ENCODE data around the gene KCNC3. TPM values are rescaled to one million over a fixed set of nuclear protein-coding genes. Genes with fewer than 3 reads are reported as not detected.

KCNC3 gene
- total and polyA plus RNA-seq, 2 of the 13 experiments (the other 11 are each of a cell fraction or from before 2014, with no cell fraction given) = 0.29 to 1.7 TPM

DNA sequence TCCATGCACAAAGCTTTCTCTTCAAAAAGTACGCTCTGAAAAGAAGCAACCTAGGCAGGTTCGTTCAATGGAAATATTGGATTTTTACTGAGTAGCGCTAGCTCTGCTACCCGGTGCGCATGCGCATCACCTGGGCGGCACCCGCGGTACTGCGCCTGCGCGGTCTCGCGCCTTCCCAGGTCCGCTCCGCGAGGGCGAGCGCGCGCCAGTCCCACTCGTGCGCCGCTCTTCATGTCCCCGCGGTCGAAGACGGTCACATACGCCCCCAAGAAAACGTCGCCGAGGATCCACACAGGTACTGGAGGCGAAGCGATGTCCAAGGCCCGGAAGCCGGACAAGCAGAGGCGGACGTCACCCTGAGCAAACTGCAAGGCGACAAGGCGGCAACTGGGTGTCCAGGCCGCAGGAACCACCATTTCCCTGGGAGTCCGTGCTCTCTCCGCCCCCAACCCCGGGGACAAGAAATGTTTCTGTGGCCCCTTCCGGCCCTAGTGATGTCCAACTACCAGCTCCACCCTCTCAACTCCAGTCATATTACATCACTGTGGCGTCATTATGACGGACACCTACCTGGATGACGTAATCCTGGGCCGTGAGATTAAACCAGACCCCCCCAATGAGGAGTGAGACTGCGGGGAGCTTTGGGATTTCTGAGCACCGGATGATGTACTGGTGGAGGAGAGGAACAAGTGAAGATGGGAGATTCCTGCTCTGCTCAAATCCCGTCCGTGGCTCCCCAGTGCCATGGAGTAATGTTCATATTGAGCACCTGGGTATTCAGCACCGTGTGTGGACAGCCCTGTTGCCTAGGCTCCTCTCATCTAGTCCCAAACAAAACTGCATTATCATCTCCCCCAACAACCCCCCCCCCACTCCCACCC, 4.8 kb upstream of the KCNC3 start (continued):
- TF ChIP-seq, protein P1, sequence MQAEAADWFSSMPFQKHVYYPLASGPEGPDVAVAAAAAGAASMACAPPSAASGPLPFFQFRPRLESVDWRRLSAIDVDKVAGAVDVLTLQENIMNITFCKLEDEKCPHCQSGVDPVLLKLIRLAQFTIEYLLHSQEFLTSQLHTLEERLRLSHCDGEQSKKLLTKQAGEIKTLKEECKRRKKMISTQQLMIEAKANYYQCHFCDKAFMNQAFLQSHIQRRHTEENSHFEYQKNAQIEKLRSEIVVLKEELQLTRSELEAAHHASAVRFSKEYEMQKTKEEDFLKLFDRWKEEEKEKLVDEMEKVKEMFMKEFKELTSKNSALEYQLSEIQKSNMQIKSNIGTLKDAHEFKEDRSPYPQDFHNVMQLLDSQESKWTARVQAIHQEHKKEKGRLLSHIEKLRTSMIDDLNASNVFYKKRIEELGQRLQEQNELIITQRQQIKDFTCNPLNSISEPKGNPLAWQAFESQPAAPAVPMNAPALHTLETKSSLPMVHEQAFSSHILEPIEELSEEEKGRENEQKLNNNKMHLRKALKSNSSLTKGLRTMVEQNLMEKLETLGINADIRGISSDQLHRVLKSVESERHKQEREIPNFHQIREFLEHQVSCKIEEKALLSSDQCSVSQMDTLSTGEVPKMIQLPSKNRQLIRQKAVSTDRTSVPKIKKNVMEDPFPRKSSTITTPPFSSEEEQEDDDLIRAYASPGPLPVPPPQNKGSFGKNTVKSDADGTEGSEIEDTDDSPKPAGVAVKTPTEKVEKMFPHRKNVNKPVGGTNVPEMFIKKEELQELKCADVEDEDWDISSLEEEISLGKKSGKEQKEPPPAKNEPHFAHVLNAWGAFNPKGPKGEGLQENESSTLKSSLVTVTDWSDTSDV (CRISPR knock-in tag; IDR thresholded peaks at IDR 0.05) = peak; percentile 73; the same call in 1 of the 2 replicates
- TF ChIP-seq ZNF350 (CRISPR knock-in tag; IDR thresholded peaks at IDR 0.05; ENCODE audit: borderline replicate concordance, low read depth) (no peak), ATF1 (CRISPR knock-in tag; IDR thresholded peaks at IDR 0.05) (peak; percentile 81), ZNF343 (CRISPR knock-in tag; IDR thresholded peaks at IDR 0.05) (peak; percentile 77; the same call in 1 of the 2 replicates), NCOA2 (CRISPR knock-in tag; IDR thresholded peaks at IDR 0.05) (peak; percentile 42), ZNF253 (CRISPR knock-in tag; IDR thresholded peaks at IDR 0.05; ENCODE audit: borderline replicate concordance) (peak; percentile 68; the same call in 1 of the 2 replicates), ZFP37 (CRISPR knock-in tag; IDR thresholded peaks at IDR 0.05; ENCODE audit: borderline replicate concordance) (peak; percentile 94), ZMAT3 (CRISPR knock-in tag; conservative IDR thresholded peaks at IDR 0.05) (peak; percentile 96), RFXANK (CRISPR knock-in tag; IDR thresholded peaks at IDR 0.05) (peak; percentile 62; the same call in 1 of the 2 replicates), KDM3A (CRISPR knock-in tag; IDR thresholded peaks at IDR 0.05; ENCODE audit: low read depth) (0 out of 2 replicates have a peak, but pooled peaks have one; percentile 39), ZNF616 (CRISPR knock-in tag; IDR thresholded peaks at IDR 0.05; ENCODE audit: low read depth) (peak; percentile 88)
- TF ChIP-seq, protein P2, sequence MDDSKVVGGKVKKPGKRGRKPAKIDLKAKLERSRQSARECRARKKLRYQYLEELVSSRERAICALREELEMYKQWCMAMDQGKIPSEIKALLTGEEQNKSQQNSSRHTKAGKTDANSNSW (CRISPR knock-in tag; IDR thresholded peaks at IDR 0.05; ENCODE audit: borderline replicate concordance) = 0 out of 2 replicates have a peak, but pooled peaks have one; percentile 90
- TF ChIP-seq, protein P3, sequence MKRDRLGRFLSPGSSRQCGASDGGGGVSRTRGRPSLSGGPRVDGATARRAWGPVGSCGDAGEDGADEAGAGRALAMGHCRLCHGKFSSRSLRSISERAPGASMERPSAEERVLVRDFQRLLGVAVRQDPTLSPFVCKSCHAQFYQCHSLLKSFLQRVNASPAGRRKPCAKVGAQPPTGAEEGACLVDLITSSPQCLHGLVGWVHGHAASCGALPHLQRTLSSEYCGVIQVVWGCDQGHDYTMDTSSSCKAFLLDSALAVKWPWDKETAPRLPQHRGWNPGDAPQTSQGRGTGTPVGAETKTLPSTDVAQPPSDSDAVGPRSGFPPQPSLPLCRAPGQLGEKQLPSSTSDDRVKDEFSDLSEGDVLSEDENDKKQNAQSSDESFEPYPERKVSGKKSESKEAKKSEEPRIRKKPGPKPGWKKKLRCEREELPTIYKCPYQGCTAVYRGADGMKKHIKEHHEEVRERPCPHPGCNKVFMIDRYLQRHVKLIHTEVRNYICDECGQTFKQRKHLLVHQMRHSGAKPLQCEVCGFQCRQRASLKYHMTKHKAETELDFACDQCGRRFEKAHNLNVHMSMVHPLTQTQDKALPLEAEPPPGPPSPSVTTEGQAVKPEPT (CRISPR knock-in tag; IDR thresholded peaks at IDR 0.05; ENCODE audit: low read depth) = 0 out of 2 replicates have a peak, but pooled peaks have one; percentile 57
- TF ChIP-seq, protein P4, sequence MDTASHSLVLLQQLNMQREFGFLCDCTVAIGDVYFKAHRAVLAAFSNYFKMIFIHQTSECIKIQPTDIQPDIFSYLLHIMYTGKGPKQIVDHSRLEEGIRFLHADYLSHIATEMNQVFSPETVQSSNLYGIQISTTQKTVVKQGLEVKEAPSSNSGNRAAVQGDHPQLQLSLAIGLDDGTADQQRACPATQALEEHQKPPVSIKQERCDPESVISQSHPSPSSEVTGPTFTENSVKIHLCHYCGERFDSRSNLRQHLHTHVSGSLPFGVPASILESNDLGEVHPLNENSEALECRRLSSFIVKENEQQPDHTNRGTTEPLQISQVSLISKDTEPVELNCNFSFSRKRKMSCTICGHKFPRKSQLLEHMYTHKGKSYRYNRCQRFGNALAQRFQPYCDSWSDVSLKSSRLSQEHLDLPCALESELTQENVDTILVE (CRISPR knock-in tag; IDR thresholded peaks at IDR 0.05) = no peak
- TF ChIP-seq, protein P5, sequence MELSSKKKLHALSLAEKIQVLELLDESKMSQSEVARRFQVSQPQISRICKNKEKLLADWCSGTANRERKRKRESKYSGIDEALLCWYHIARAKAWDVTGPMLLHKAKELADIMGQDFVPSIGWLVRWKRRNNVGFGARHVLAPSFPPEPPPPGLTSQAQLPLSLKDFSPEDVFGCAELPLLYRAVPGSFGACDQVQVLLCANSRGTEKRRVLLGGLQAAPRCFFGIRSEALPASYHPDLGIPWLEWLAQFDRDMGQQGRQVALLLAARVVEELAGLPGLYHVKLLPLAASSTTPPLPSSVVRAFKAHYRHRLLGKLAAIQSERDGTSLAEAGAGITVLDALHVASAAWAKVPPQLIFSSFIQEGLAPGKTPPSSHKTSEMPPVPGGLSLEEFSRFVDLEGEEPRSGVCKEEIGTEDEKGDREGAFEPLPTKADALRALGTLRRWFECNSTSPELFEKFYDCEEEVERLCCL (CRISPR knock-in tag; IDR thresholded peaks at IDR 0.05; ENCODE audit: borderline replicate concordance) = 0 out of 2 replicates have a peak, but pooled peaks have one; percentile 49
- TF ChIP-seq, protein P6, sequence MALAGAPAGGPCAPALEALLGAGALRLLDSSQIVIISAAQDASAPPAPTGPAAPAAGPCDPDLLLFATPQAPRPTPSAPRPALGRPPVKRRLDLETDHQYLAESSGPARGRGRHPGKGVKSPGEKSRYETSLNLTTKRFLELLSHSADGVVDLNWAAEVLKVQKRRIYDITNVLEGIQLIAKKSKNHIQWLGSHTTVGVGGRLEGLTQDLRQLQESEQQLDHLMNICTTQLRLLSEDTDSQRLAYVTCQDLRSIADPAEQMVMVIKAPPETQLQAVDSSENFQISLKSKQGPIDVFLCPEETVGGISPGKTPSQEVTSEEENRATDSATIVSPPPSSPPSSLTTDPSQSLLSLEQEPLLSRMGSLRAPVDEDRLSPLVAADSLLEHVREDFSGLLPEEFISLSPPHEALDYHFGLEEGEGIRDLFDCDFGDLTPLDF (CRISPR knock-in tag; IDR thresholded peaks at IDR 0.05) = peak; percentile 75
- TF ChIP-seq, protein P7, sequence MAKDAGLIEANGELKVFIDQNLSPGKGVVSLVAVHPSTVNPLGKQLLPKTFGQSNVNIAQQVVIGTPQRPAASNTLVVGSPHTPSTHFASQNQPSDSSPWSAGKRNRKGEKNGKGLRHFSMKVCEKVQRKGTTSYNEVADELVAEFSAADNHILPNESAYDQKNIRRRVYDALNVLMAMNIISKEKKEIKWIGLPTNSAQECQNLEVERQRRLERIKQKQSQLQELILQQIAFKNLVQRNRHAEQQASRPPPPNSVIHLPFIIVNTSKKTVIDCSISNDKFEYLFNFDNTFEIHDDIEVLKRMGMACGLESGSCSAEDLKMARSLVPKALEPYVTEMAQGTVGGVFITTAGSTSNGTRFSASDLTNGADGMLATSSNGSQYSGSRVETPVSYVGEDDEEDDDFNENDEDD (CRISPR knock-in tag; IDR thresholded peaks at IDR 0.05; ENCODE audit: borderline replicate concordance) = peak; percentile 88

Measured in HepG2 (cell line).